Gastroesophageal sphincter (tissue), 4 donors: Measurements from ENCODE around the gene PHACTR1. TPM values are rescaled to one million over a fixed set of nuclear protein-coding genes. Genes with fewer than 3 reads are reported as not detected.

Experiments
- ATAC-seq: fragments of 150-250 bp; one replicate; pipeline ENCODE4 v1.9.1; 2016; ENCODE audit warnings: mild to moderate bottlenecking, moderate library complexity
- H3K27ac ChIP-seq, 4 donors: fragments of 200-600 bp; sonication (generic) in 3 of 4; 1 replicate in 3 of 4; 2 replicates in 1 of 4; pipeline ENCODE4 v1.5.1; 2016 to 2019
- H3K27me3 ChIP-seq: fragments of 200-600 bp; sonication (generic); one replicate; pipeline ENCODE4 v1.5.1; 2019
- H3K36me3 ChIP-seq, 2 donors: fragments of 200-600 bp; sonication (generic); one replicate each; pipeline ENCODE4 v1.5.1; 2019; ENCODE audit warnings: control low read depth in 1 of 2
- H3K4me1 ChIP-seq, 3 donors: fragments of 200-600 bp; sonication (generic); 1 replicate in 2 of 3; 2 replicates in 1 of 3; pipeline ENCODE4 v1.5.1; 2016 to 2019; ENCODE audit warnings: control low read depth in 2 of 3
- H3K4me3 ChIP-seq, 2 donors: fragments of 200-600 bp; sonication (generic); one replicate each; pipeline ENCODE4 v1.5.1; 2019; ENCODE audit warnings: mild to moderate bottlenecking in 1 of 2, moderate library complexity in 1 of 2
- H3K9me3 ChIP-seq, 3 donors: fragments of 200-600 bp; sonication (generic); one replicate each; pipeline ENCODE4 v1.5.1; 2017 to 2019; ENCODE audit warnings: control low read depth in 2 of 3
- EP300 ChIP-seq: sonication (generic); formaldehyde crosslinking; IDR thresholded peaks from one replicate; pipeline ENCODE4 v1.6.1; 2017; ENCODE audit warnings: antibody characterized with exemption, mild to moderate bottlenecking
- POLR2A ChIP-seq, 2 donors: fragments of 450-650 bp; IDR thresholded peaks; one replicate each; pipeline ENCODE4 v1.6.1; 2017; ENCODE audit warnings: antibody characterized with exemption in 2 of 2, mild to moderate bottlenecking in 2 of 2, moderate library complexity in 1 of 2
- POLR2AphosphoS5 ChIP-seq: sonication (generic); formaldehyde crosslinking; IDR thresholded peaks from one replicate; pipeline ENCODE4 v1.6.1; 2017; ENCODE audit warnings: antibody characterized with exemption
- WGBS, 2 donors: methylation state at CpG; one replicate each; pipeline ENCODE4 v1.1.5; 2018; ENCODE audit warnings: low coverage in 1 of 2; 5-methylcytosine and 5-hydroxymethylcytosine counted together
- total RNA-seq, 4 donors: library from RNA; depleted of rRNA; stranded (reverse); fragments of >200 nt; gene quantifications; one replicate each; pipeline ENCODE4 v1.1.0, GENCODE V29; 2016
- TF ChIP-seq, protein P1 (sequence below), 4 experiments: fragments of 200-600 bp in 2 of 4; fragments of 450-650 bp in 2 of 4; sonication (generic) in 1 of 4; IDR thresholded peaks; one replicate each; pipeline ENCODE4 v1.5.1; 2017 to 2019; ENCODE audit warnings: antibody characterized with exemption in 4 of 4, mild to moderate bottlenecking in 2 of 4, moderate library complexity in 2 of 4

PHACTR1 gene
- total RNA-seq, 4 donors from 2014 or later: 0.20 to 27.3 (median 2.2) TPM

DNA sequence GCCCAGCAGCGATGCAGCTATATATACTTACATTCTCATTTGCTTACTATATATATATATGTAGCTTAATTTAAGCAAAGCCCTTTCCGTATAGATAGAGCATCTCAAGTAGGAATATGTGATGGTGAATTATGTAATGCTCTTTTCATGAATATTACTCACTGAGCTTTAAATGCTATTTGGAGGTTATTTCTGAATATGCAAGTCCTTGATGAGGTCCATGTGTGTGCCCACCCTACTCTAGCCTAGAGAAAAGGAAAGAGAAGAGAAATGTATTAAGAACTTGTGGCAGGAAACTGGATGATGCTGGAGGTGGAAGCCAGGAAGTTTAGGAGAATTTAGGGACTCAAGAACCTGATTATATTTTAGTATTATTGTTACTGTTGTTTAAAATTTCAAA lies 63.2 kb downstream of the PHACTR1 start:
- H3K4me3 ChIP-seq: no peak overlapping the region
- H3K9me3 ChIP-seq: no peaks in the 10 kb centered on the region
- 83 to 100% methylated on average over 1 to 2 of the region's 2 CpGs for WGBS, 2 donors
- ATAC-seq: no peak
- no peaks in the 10 kb centered on the region for H3K4me1 ChIP-seq
- H3K27ac ChIP-seq: no peak overlapping the region
- TF ChIP-seq EP300 (no peak), POLR2AphosphoS5 (no peak), POLR2A (IDR thresholded peaks at IDR 0.05) (no peak)
- TF ChIP-seq, protein P1, sequence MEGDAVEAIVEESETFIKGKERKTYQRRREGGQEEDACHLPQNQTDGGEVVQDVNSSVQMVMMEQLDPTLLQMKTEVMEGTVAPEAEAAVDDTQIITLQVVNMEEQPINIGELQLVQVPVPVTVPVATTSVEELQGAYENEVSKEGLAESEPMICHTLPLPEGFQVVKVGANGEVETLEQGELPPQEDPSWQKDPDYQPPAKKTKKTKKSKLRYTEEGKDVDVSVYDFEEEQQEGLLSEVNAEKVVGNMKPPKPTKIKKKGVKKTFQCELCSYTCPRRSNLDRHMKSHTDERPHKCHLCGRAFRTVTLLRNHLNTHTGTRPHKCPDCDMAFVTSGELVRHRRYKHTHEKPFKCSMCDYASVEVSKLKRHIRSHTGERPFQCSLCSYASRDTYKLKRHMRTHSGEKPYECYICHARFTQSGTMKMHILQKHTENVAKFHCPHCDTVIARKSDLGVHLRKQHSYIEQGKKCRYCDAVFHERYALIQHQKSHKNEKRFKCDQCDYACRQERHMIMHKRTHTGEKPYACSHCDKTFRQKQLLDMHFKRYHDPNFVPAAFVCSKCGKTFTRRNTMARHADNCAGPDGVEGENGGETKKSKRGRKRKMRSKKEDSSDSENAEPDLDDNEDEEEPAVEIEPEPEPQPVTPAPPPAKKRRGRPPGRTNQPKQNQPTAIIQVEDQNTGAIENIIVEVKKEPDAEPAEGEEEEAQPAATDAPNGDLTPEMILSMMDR (IDR thresholded peaks at IDR 0.05): no peak
- peaks cover 11% of the 10 kb centered on the region for H3K27me3 ChIP-seq
- H3K36me3 ChIP-seq: no peaks in the 10 kb centered on the region

DNA sequence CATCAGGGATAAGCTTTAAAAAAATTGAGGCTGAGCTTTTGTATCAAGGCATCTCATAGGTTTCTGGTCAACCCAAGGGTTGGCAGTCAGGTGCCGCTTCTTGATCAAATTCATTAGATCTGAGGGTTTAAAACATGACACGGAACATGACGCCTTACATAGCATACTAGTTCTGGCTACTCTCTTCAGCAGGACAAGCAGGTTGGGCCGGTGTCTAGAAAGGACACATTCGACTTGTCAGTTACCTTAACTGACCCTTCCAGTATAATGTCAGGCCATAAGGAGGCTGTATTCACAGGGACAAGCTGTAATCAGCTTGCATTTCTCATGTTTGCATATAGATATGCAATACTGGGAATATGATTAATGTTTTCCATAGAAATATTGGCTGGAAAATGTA lies 65.6 kb downstream of the PHACTR1 start:
- Histone ChIP-seq H3K36me3 (no peaks in the 10 kb centered on the region), H3K9me3 (no peaks in the 10 kb centered on the region), H3K4me1 (no peaks in the 10 kb centered on the region), H3K27ac (no peak overlapping the region), H3K4me3 (no peak overlapping the region), H3K27me3 (peaks cover 10% of the 10 kb centered on the region)
- no peak for ATAC-seq
- no peak for TF ChIP-seq POLR2AphosphoS5
- TF ChIP-seq EP300: no peak
- TF ChIP-seq, protein P1 (IDR thresholded peaks at IDR 0.05): no peak
- no peak for TF ChIP-seq POLR2A (IDR thresholded peaks at IDR 0.05)
- 86 to 95% methylated on average over 3 to 5 of the region's 5 CpGs for WGBS, 2 donors

DNA sequence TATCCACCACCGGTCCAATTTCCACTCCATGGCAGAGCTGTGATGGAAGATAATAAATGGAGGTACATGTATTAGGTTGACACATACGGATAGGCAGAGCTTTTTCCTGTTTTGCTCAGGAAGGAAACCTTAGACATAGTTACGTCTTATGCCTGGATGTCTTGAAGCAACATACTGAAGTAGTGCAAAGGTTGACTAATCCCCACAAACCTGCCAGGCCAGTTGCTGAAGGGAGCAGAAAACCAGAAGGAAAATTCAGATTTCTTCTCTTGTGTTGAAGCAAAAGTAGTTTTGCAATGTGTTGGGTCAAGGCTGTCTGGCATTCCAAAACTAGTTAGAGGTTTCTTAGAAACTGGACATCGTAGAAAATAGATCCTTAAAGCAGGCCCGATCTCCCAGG lies 68.7 kb downstream of the PHACTR1 start:
- WGBS, 2 donors: 68 to 89% methylated on average over 5 of the region's 5 CpGs
- H3K4me1 ChIP-seq: no peaks in the 10 kb centered on the region
- TF ChIP-seq EP300 (no peak), POLR2A (IDR thresholded peaks at IDR 0.05) (no peak), POLR2AphosphoS5 (no peak)
- TF ChIP-seq, protein P1 (IDR thresholded peaks at IDR 0.05): no peak
- H3K27me3 ChIP-seq: peaks cover 10% of the 10 kb centered on the region
- no peak for ATAC-seq
- no peak overlapping the region for H3K27ac ChIP-seq
- no peak overlapping the region for H3K4me3 ChIP-seq
- H3K9me3 ChIP-seq: no peaks in the 10 kb centered on the region
- no peaks in the 10 kb centered on the region for H3K36me3 ChIP-seq

DNA sequence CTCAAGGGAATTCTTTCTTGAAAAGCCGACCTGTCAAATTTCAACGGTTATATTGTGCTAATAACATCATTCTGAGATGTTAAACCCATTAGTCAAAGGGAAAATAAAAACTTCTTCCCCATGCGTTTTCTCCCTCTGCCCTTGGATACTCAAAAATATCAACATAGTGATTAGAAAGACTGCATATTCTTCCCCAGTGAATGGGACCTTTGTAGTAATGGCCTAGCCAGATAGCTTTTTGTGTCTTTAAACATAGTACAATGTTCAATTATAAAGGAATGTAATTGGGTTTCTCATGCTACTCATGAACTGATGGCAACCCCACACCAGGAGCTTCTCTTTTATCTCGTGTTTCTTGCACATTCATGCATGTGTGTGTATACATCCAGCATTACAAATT lies 69.4 kb downstream of the PHACTR1 start:
- 62 to 81% methylated on average over 4 of the region's 4 CpGs for WGBS, 2 donors
- TF ChIP-seq EP300 (no peak), POLR2AphosphoS5 (no peak), POLR2A (IDR thresholded peaks at IDR 0.05) (no peak)
- TF ChIP-seq, protein P1 (IDR thresholded peaks at IDR 0.05): no peak
- Histone ChIP-seq H3K9me3 (no peaks in the 10 kb centered on the region), H3K36me3 (no peaks in the 10 kb centered on the region), H3K4me3 (no peak overlapping the region), H3K27ac (no peak overlapping the region), H3K27me3 (peaks cover 3% of the 10 kb centered on the region), H3K4me1 (no peaks in the 10 kb centered on the region)
- ATAC-seq: no peak

DNA sequence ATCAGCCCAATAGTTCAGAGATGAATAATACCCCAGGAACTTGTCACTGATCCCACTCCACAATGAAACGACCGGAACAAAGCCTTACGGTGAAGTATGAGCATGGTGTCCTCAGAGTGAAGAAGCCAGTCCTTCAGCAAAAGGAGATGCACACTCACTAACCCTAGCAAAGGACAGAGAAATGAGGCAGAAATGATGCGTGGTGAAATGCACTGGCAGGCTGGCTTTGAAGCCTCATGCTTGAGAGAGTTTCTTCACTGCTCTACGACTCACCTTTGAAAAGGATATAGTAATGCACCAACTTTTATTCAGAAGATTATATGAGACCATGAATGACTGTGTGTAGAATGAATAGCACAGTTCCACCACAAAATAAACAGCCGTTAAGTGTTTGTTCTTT lies 74.8 kb downstream of the PHACTR1 start:
- no peaks in the 10 kb centered on the region for H3K9me3 ChIP-seq
- no peak overlapping the region for H3K27ac ChIP-seq
- TF ChIP-seq POLR2A (IDR thresholded peaks at IDR 0.05): no peak
- no peak for TF ChIP-seq POLR2AphosphoS5
- no peak for TF ChIP-seq EP300
- TF ChIP-seq, protein P1 (IDR thresholded peaks at IDR 0.05): no peak
- ATAC-seq: no peak
- no peaks in the 10 kb centered on the region for H3K36me3 ChIP-seq
- 58 to 100% methylated on average over 3 of the region's 6 CpGs for WGBS, 2 donors
- no peaks in the 10 kb centered on the region for H3K4me1 ChIP-seq
- H3K27me3 ChIP-seq: peaks cover under 1% of the 10 kb centered on the region
- H3K4me3 ChIP-seq: no peak overlapping the region
